Tibial nerve (tissue), 3 donors: ENCODE results near the gene ACSL1.

Experiments
- CTCF ChIP-seq, 5 experiments: fragments of 200-600 bp in 3 of 5; fragments of 450-650 bp in 2 of 5; sonication (generic) in 3 of 5; IDR thresholded peaks; one replicate each; pipeline ENCODE4 v1.5.1; 2016 to 2019; ENCODE audit warnings: antibody characterized with exemption in 5 of 5, mild to moderate bottlenecking in 3 of 5, moderate library complexity in 2 of 5
- POLR2A ChIP-seq, 2 donors: fragments of 450-650 bp; IDR thresholded peaks; one replicate each; pipeline ENCODE4 v1.6.1; 2017; ENCODE audit warnings: antibody characterized with exemption in 2 of 2, mild to moderate bottlenecking in 2 of 2, moderate library complexity in 2 of 2

DNA sequence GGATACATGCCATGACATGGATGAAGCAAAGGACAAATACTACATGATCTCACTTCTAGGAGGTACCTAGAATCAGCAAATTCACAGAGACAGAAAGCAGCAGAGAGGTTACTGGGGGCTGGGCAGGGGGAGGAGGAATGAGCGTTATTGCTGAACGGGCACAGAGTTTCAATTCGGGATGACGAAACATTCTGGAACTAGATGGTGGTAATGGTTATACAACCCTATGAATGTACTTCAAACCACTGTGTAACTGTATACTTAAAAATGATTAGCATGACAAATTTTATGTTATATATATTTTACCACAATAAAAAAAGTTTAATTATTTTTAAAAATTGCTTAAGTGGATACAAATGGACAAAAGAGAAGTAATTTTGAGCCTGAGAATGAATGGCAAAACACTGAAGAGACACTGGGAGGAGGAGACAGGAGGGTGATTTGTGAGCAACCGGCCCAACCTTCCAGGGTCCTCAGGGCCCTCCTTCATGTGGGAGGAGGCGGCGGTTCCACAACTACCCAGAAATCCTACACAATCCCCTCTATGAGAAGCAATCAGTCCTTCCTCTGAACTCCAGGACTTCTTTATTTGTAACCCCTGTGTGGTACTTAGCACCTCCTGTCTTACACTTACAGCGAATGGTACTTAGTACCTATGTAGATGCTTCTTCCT lies 14.1 kb downstream of the ACSL1 start:
- no peak for TF ChIP-seq CTCF (IDR thresholded peaks at IDR 0.05)
- TF ChIP-seq POLR2A (IDR thresholded peaks at IDR 0.05): no peak
